ENCODE data around the gene FOXL1.

The FOXL1 gene

DNA sequence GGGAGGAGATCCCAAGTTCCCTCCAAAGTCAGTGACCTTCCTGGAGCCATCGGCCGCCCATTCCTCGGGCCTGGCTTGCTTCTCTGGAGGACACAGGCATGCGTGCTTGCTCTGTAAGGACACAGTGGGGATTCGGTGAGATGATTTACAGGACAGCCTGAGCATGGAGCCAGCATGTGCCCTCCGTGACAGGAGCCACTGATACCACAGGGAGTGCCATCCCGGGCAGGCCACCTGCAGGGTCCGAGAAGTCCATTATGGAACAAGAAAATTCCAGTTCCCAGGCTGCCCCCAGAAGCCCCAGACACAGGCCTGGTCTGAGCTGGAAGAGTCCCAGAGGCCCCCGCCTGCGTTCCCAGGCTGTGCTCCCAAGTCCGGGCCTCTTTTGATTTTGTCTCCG lies 47.9 kb downstream of the FOXL1 start:
- no peaks in the 10 kb centered on the region for H4K20me1 ChIP-seq (ENCODE audit: control insufficient read depth, insufficient read depth, low read depth, low read length)
- no peaks in the 10 kb centered on the region for H3K36me3 ChIP-seq (ENCODE audit: control insufficient read depth, low read length)
- H3K27me3 ChIP-seq (ENCODE audit: control insufficient read depth, low read length): no peaks in the 10 kb centered on the region
- H3K4me3 ChIP-seq (ENCODE audit: low read length): no peak overlapping the region
- no peaks in the 10 kb centered on the region for H3K4me1 ChIP-seq (ENCODE audit: control insufficient read depth, low read length)
- no peaks in the 10 kb centered on the region for H3F3A ChIP-seq (ENCODE audit: control insufficient read depth, insufficient read depth)
- H3K79me2 ChIP-seq (ENCODE audit: control insufficient read depth, low read length): no peaks in the 10 kb centered on the region
- H3K4me2 ChIP-seq (ENCODE audit: low read length): no peak overlapping the region
- no peaks in the 10 kb centered on the region for H3K9me2 ChIP-seq (replicated peaks; ENCODE audit: control insufficient read depth, low read length)
- H3K27ac ChIP-seq (ENCODE audit: low read depth, low read length): no peak overlapping the region
- TF ChIP-seq EZH2phosphoT487 (IDR thresholded peaks at IDR 0.05; ENCODE audit: borderline replicate concordance, low read length): no peak
- TF ChIP-seq, protein P1, sequence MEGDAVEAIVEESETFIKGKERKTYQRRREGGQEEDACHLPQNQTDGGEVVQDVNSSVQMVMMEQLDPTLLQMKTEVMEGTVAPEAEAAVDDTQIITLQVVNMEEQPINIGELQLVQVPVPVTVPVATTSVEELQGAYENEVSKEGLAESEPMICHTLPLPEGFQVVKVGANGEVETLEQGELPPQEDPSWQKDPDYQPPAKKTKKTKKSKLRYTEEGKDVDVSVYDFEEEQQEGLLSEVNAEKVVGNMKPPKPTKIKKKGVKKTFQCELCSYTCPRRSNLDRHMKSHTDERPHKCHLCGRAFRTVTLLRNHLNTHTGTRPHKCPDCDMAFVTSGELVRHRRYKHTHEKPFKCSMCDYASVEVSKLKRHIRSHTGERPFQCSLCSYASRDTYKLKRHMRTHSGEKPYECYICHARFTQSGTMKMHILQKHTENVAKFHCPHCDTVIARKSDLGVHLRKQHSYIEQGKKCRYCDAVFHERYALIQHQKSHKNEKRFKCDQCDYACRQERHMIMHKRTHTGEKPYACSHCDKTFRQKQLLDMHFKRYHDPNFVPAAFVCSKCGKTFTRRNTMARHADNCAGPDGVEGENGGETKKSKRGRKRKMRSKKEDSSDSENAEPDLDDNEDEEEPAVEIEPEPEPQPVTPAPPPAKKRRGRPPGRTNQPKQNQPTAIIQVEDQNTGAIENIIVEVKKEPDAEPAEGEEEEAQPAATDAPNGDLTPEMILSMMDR (IDR thresholded peaks at IDR 0.05; ENCODE audit: low read depth, low read length, poor library complexity, severe bottlenecking): no peak
- no peaks in the 10 kb centered on the region for H3K9me3 ChIP-seq (ENCODE audit: control insufficient read depth, insufficient read depth, low read length)

DNA sequence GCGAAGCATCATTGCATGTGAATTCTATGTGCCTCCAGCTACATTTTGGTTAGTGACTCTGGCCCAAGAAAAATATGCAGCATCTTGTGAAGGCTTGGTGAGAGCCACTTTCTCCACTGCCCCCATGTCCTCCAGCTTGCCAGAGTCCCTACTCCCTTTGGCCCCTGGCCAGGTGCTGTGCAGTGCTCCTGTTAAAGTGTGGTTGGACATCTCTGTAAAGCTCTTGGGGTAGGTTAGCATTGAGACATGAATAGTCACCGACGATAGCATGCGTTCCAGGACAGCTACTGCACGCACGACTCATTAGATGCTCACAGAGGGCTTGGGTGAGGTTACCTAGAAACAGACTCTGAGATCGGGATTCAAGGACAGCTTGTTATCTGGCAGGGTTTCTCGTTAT lies 48.6 kb downstream of the FOXL1 start:
- H3K27ac ChIP-seq (ENCODE audit: low read depth, low read length): no peak overlapping the region
- H3K4me3 ChIP-seq (ENCODE audit: low read length): no peak overlapping the region
- H3K9me2 ChIP-seq (replicated peaks; ENCODE audit: control insufficient read depth, low read length): no peaks in the 10 kb centered on the region

DNA sequence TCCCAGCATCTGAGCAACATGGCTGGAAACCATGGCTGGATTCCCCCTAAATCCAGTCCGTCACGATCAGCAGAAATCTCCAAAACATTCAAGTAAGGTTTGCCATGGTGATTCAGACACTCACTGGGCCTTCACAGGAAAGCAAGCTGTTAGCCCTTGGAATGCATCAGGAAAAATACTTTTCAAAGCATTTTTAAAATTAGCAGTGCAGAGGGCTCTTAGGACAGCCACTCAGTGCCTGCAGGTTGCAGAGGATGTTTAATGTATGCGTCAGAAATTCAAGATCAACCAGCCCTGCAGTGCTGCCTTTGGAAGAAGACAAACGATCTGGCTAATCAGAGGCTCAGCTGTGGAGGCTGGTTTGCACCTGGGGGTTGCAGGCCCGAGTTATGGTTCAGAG lies 50.3 kb downstream of the FOXL1 start:
- no peaks in the 10 kb centered on the region for H3K9me2 ChIP-seq (replicated peaks; ENCODE audit: control insufficient read depth, low read length)
- no peaks in the 10 kb centered on the region for H3F3A ChIP-seq (ENCODE audit: control insufficient read depth, insufficient read depth)
- H3K79me2 ChIP-seq (ENCODE audit: control insufficient read depth, low read length): no peaks in the 10 kb centered on the region
- no peaks in the 10 kb centered on the region for H3K27me3 ChIP-seq (ENCODE audit: control insufficient read depth, low read length)
- H3K4me3 ChIP-seq (ENCODE audit: low read length): no peak overlapping the region
- H3K4me1 ChIP-seq (ENCODE audit: control insufficient read depth, low read length): no peaks in the 10 kb centered on the region
- H3K36me3 ChIP-seq (ENCODE audit: control insufficient read depth, low read length): no peaks in the 10 kb centered on the region
- TF ChIP-seq, protein P1 (IDR thresholded peaks at IDR 0.05; ENCODE audit: low read depth, low read length, poor library complexity, severe bottlenecking): no peak
- no peak for TF ChIP-seq EZH2phosphoT487 (IDR thresholded peaks at IDR 0.05; ENCODE audit: borderline replicate concordance, low read length)
- no peak overlapping the region for H3K27ac ChIP-seq (ENCODE audit: low read depth, low read length)
- H4K20me1 ChIP-seq (ENCODE audit: control insufficient read depth, insufficient read depth, low read depth, low read length): no peaks in the 10 kb centered on the region
- no peak overlapping the region for H3K4me2 ChIP-seq (ENCODE audit: low read length)
- H3K9me3 ChIP-seq (ENCODE audit: control insufficient read depth, insufficient read depth, low read length): no peaks in the 10 kb centered on the region

More for the DNA sequence above, 48.6 kb downstream of the FOXL1 start:
- TF ChIP-seq EZH2phosphoT487 (IDR thresholded peaks at IDR 0.05; ENCODE audit: borderline replicate concordance, low read length): no peak
- TF ChIP-seq, protein P1 (IDR thresholded peaks at IDR 0.05; ENCODE audit: low read depth, low read length, poor library complexity, severe bottlenecking): no peak
- no peaks in the 10 kb centered on the region for H3F3A ChIP-seq (ENCODE audit: control insufficient read depth, insufficient read depth)
- H3K4me1 ChIP-seq (ENCODE audit: control insufficient read depth, low read length): no peaks in the 10 kb centered on the region
- H4K20me1 ChIP-seq (ENCODE audit: control insufficient read depth, insufficient read depth, low read depth, low read length): no peaks in the 10 kb centered on the region
- no peak overlapping the region for H3K4me2 ChIP-seq (ENCODE audit: low read length)
- no peaks in the 10 kb centered on the region for H3K79me2 ChIP-seq (ENCODE audit: control insufficient read depth, low read length)
- no peaks in the 10 kb centered on the region for H3K36me3 ChIP-seq (ENCODE audit: control insufficient read depth, low read length)
- no peaks in the 10 kb centered on the region for H3K9me3 ChIP-seq (ENCODE audit: control insufficient read depth, insufficient read depth, low read length)
- H3K27me3 ChIP-seq (ENCODE audit: control insufficient read depth, low read length): no peaks in the 10 kb centered on the region

DNA sequence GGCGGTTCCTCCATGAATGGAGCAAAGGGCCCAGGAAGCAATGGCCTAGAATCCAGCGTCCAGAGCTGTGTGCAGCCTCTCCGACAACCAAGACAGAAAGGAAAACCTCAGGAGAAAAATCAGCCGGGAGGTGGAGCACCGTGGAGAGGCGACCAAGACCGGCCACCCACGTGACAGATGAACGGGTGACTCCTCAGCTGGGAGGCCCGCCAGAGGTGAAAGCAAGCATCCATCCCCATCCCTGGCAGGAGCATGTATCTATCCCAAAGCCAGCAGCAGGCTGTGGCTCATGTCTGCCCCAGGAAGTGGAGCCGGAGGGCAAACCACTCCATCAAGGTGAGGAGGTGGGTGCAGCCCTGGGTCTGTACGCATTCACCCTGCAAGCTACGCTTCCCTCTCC lies 52.1 kb downstream of the FOXL1 start:
- no peak overlapping the region for H3K4me2 ChIP-seq (ENCODE audit: low read length)
- H3K4me3 ChIP-seq (ENCODE audit: low read length): no peak overlapping the region
- H3K27ac ChIP-seq (ENCODE audit: low read depth, low read length): no peak overlapping the region
- no peaks in the 10 kb centered on the region for H3K9me2 ChIP-seq (replicated peaks; ENCODE audit: control insufficient read depth, low read length)
- no peaks in the 10 kb centered on the region for H4K20me1 ChIP-seq (ENCODE audit: control insufficient read depth, insufficient read depth, low read depth, low read length)
- H3K36me3 ChIP-seq (ENCODE audit: control insufficient read depth, low read length): no peaks in the 10 kb centered on the region
- no peaks in the 10 kb centered on the region for H3K79me2 ChIP-seq (ENCODE audit: control insufficient read depth, low read length)
- no peaks in the 10 kb centered on the region for H3K9me3 ChIP-seq (ENCODE audit: control insufficient read depth, insufficient read depth, low read length)
- TF ChIP-seq EZH2phosphoT487 (IDR thresholded peaks at IDR 0.05; ENCODE audit: borderline replicate concordance, low read length): no peak
- TF ChIP-seq, protein P1 (IDR thresholded peaks at IDR 0.05; ENCODE audit: low read depth, low read length, poor library complexity, severe bottlenecking): no peak
- H3F3A ChIP-seq (ENCODE audit: control insufficient read depth, insufficient read depth): no peaks in the 10 kb centered on the region
- no peaks in the 10 kb centered on the region for H3K4me1 ChIP-seq (ENCODE audit: control insufficient read depth, low read length)
- H3K27me3 ChIP-seq (ENCODE audit: control insufficient read depth, low read length): no peaks in the 10 kb centered on the region
